Testis (tissue), 3 donors: ENCODE data around the gene SAT2. TPM values are rescaled to one million over a fixed set of nuclear protein-coding genes. Genes with fewer than 3 reads are reported as not detected.
"Not testable (repeated sequence)": the region's sequence is repeated elsewhere in the genome, so short reads cannot be mapped to it uniquely, and the experiment has no call there.

Source experiments
- DNase-seq: peaks from one replicate; pipeline ENCODE4 v3.0.0-alpha.2; 2019
- H3K27ac ChIP-seq, 2 donors: fragments of 200-600 bp; sonication (generic); one replicate each; pipeline ENCODE4 v1.5.1; 2019
- H3K27me3 ChIP-seq: fragments of 200-600 bp; sonication (generic); one replicate; pipeline ENCODE4 v1.5.1; 2019
- H3K36me3 ChIP-seq: fragments of 200-600 bp; sonication (generic); one replicate; pipeline ENCODE4 v1.5.1; 2017; ENCODE audit warnings: low read depth; ENCODE audit errors: missing control alignments
- H3K4me1 ChIP-seq: fragments of 200-600 bp; sonication (generic); one replicate; pipeline ENCODE4 v1.5.1; 2019
- H3K4me3 ChIP-seq, 2 donors: fragments of 200-600 bp; sonication (generic); one replicate each; pipeline ENCODE4 v1.5.1; 2017 to 2019
- H3K9me3 ChIP-seq: fragments of 200-600 bp; sonication (generic); one replicate; pipeline ENCODE4 v1.5.1; 2017
- POLR2A ChIP-seq: fragments of 450-650 bp; IDR thresholded peaks from one replicate; pipeline ENCODE4 v1.6.1; 2017; ENCODE audit warnings: antibody characterized with exemption, mild to moderate bottlenecking, moderate library complexity
- WGBS, 2 donors: methylation state at CpG; one replicate each; pipeline ENCODE4 v1.1.5; 2018; 5-methylcytosine and 5-hydroxymethylcytosine counted together
- intact Hi-C: fragments of 100-400 bp; cut with DNase I; formaldehyde crosslinking; loops from one replicate; pipeline ENCODE4 v1.15.1; 2023; ENCODE audit warnings: low total_unique reads
- polyA plus RNA-seq: library from polyadenylated mRNA; stranded (reverse); fragments of 350-450 nt; fragmentation: Illumina TruSeq; extraction: RNeasy Lipid Tissue Mini Kit (QIAGEN cat#74804); gene quantifications from one replicate; pipeline ENCODE4 v1.2.3, GENCODE V29; 2014; ENCODE audit warnings: low read depth, low replicate concordance; ENCODE audit not compliant: insufficient read depth
- total RNA-seq, 2 donors: library from RNA; depleted of rRNA; stranded (reverse); fragments of >200 nt; gene quantifications; one replicate each; pipeline ENCODE4 v1.2.3, GENCODE V29; 2016
- TF ChIP-seq, protein P1 (sequence below), 3 experiments: fragments of 450-650 bp in 2 of 3; fragments of 200-600 bp in 1 of 3; sonication (generic) in 1 of 3; IDR thresholded peaks; one replicate each; pipeline ENCODE4 v1.5.1; 2016 to 2019; ENCODE audit warnings: antibody characterized with exemption in 3 of 3, mild to moderate bottlenecking in 2 of 3, moderate library complexity in 1 of 3

Gene SAT2
- total and polyA plus RNA-seq, 3 donors from 2014 or later, result 108 to 128 (median 112) TPM

DNA sequence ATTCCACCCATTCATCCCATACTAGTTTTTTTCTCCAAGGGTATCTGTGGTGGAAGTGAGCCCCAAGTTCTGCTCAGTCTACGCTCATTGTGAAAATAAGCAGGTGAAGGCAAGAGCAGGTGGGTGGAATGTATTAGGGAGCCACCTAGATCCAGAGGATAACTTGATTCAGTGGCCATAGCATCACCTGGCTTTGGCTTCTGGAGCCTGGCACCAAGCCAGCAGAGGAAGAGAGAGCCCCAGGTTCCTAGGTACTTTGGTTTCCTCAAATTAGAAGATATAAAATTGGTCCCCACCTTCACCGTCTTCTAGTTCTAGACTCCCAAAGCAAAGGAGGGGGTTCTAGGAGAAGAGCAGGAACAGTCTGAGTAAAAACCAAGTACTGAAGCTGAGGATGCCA is 17.0 kb downstream of the SAT2 start:
- no peak for DNase-seq
- H3K4me1 ChIP-seq, result peaks cover 23% of the 10 kb centered on the region
- H3K27ac ChIP-seq, result no peak overlapping the region
- intact Hi-C loops, result no loop called here
- H3K27me3 ChIP-seq, result no peaks in the 10 kb centered on the region
- no peaks in the 10 kb centered on the region for H3K36me3 ChIP-seq
- no peak overlapping the region for H3K4me3 ChIP-seq
- H3K9me3 ChIP-seq, result no peaks in the 10 kb centered on the region
- 94 to 97% methylated on average over 2 of the region's 2 CpGs for WGBS, 2 donors
- TF ChIP-seq POLR2A, result no peak
- TF ChIP-seq, protein P1, sequence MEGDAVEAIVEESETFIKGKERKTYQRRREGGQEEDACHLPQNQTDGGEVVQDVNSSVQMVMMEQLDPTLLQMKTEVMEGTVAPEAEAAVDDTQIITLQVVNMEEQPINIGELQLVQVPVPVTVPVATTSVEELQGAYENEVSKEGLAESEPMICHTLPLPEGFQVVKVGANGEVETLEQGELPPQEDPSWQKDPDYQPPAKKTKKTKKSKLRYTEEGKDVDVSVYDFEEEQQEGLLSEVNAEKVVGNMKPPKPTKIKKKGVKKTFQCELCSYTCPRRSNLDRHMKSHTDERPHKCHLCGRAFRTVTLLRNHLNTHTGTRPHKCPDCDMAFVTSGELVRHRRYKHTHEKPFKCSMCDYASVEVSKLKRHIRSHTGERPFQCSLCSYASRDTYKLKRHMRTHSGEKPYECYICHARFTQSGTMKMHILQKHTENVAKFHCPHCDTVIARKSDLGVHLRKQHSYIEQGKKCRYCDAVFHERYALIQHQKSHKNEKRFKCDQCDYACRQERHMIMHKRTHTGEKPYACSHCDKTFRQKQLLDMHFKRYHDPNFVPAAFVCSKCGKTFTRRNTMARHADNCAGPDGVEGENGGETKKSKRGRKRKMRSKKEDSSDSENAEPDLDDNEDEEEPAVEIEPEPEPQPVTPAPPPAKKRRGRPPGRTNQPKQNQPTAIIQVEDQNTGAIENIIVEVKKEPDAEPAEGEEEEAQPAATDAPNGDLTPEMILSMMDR (IDR thresholded peaks at IDR 0.05), result no peak

DNA sequence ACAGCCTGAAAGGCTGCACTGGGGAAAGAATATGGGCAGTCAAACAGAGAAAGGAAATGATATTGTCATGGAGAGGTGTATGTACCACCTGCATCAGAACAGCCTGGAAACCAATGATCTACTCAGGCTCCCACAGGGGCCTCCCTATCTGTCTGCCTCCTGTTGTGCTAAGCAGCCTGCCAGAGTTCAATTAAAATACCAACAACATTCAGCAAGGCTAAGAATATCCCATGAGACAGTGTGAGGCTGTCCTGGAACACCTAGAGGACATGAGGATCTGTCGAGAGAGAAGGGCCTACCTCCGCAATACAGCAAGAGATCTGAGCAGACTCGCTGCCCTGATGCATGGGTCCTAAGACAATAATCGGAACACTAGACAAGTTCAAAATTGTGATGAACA is 21.3 kb downstream of the SAT2 start:
- 74 to 80% methylated on average over 4 of the region's 4 CpGs for WGBS, 2 donors
- no peaks in the 10 kb centered on the region for H3K4me1 ChIP-seq

DNA sequence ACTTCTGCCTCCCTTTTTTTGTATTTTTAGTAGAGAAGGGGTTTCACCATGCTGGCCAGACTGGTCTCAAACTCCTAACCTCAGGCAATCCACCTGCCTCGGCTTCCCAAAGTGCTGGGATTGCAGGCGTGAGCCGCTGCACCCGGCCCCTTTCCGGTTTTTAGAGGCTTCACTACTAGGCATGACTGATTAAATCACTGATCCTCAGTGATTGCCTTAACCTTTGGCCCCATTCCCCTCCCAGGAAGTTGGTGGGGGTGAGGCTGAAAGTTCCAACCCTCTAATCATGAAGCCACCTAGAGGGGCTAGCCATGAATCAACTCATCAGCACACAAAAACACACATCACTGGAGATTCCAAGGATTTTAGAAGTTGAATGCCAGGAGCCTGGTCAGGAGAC is 30.1 kb downstream of the SAT2 start:
- WGBS, 2 donors, result 71 to 88% methylated on average over 5 of the region's 5 CpGs
- DNase-seq, H3K27me3 ChIP-seq, H3K36me3 ChIP-seq, intact Hi-C loops, H3K4me3 ChIP-seq, H3K27ac ChIP-seq, H3K4me1 ChIP-seq, H3K9me3 ChIP-seq: not testable (repeated sequence)

More for the DNA sequence above, 21.3 kb downstream of the SAT2 start:
- DNase-seq, result no peak
- H3K9me3 ChIP-seq, result no peaks in the 10 kb centered on the region
- H3K4me3 ChIP-seq, result no peak overlapping the region
- no peaks in the 10 kb centered on the region for H3K27me3 ChIP-seq
- intact Hi-C loops, result no loop called here
- H3K27ac ChIP-seq, result no peak overlapping the region
- H3K36me3 ChIP-seq, result no peaks in the 10 kb centered on the region
- no peak for TF ChIP-seq POLR2A
- TF ChIP-seq, protein P1 (IDR thresholded peaks at IDR 0.05), result no peak

DNA sequence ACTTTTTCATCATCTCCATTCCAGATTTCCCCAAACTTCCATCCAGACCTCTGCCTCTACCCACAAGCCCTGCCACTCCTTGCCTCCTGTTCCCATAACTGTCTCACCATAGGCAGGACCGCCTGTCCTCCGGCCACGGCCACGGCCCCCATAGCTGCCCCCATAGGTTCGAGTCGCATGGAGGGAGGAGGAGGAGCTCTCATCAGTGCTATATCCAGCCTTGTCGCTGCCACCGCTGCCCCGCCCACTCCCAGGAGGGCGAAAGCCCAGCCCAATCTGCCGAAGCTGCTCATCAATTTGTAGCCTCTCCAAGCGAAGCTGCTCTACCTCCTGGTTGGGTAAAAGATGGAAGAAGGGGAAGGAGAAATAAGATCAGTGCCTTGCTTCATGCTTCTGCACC is 34.3 kb downstream of the SAT2 start:
- no peaks in the 10 kb centered on the region for H3K9me3 ChIP-seq
- no peak overlapping the region for H3K27ac ChIP-seq
- no peaks in the 10 kb centered on the region for H3K36me3 ChIP-seq
- TF ChIP-seq POLR2A, result no peak
- TF ChIP-seq, protein P1 (IDR thresholded peaks at IDR 0.05), result no peak
- WGBS, 2 donors, result 85 to 86% methylated on average over 12 of the region's 12 CpGs
- H3K27me3 ChIP-seq, result no peaks in the 10 kb centered on the region
- DNase-seq, result no peak
- H3K4me1 ChIP-seq, result peaks cover 2% of the 10 kb centered on the region
- intact Hi-C loops, result no loop called here
- no peak overlapping the region for H3K4me3 ChIP-seq

DNA sequence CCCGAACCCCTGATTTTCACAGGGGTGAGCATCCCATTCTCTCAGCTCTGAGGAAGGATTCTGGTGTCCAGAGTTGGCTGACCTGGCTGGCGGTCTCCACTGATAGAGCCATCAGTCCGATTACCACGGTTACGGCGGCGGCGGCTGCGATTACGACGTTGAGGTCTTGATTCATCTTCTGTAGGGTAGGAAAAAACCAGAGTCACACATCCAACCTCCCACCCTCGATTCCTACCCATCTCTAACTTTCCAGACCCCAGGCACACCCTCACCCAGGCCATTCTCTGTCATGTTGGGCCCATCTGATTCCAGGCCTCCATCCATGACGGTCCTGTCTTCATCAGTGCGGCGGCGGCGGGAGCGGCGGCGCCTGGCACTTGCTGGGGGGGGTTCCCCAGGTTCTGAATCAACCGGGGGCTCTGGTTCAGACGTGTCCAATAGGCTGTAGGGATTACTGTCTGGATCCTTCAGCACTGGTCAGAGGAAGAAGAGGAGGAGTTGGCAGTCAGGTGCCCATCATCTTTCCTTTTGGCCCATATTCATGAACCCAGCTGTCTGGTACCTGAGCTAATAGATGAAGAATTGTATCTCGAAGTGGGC is 35.1 kb downstream of the SAT2 start:
- Histone ChIP-seq H3K9me3 (no peaks in the 10 kb centered on the region), H3K27me3 (no peaks in the 10 kb centered on the region), H3K36me3 (no peaks in the 10 kb centered on the region), H3K4me3 (no peak overlapping the region), H3K27ac (no peak overlapping the region), H3K4me1 (peaks cover 2% of the 10 kb centered on the region)
- DNase-seq, result no peak
- intact Hi-C loops, result no loop called here
- WGBS, 2 donors, result 93 to 95% methylated on average over 23 of the region's 23 CpGs
- TF ChIP-seq, protein P1 (IDR thresholded peaks at IDR 0.05), result no peak
- no peak for TF ChIP-seq POLR2A
